ENCODE measurements around the gene TNFRSF17. TPM values are rescaled to one million over a fixed set of nuclear protein-coding genes. Genes with fewer than 3 reads are reported as not detected.
"Not testable (repeated sequence)": the region's sequence is repeated elsewhere in the genome, so short reads cannot be mapped to it uniquely, and the experiment has no call there.

TNFRSF17 gene
- polyA plus RNA-seq, 1 donor: not detected

DNA sequence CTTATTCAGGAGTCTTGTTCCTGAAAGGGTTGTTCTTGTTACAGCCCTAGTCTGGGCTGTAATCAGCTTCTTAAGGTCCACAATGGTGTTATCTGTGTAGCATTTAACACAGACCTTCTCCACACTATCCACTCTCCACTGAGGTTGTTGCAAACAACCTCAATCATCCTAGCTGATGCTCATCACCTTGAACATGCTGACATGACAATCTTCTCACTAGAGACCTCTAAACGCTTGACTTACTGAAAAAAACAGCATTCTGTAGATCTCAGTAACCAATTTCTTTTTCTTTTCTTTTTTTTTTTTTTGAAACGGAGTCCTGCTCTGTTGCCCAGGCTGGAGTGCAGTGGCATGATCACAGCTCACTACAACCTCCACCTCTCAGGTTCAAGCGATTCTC lies 3.6 kb downstream of the TNFRSF17 start:
- Histone ChIP-seq H3K27me3 (ENCODE audit: control insufficient read depth, insufficient read depth, low read length) (no peaks in the 10 kb centered on the region), H3K9me3 (ENCODE audit: control insufficient read depth, low read depth, low read length) (no peaks in the 10 kb centered on the region), H3K27ac (ENCODE audit: low read length) (no peak overlapping the region), H3K4me3 (ENCODE audit: low read length) (no peak overlapping the region), H3K4me1 (ENCODE audit: control insufficient read depth, insufficient read depth, low read length) (no peaks in the 10 kb centered on the region), H3K36me3 (ENCODE audit: control insufficient read depth, insufficient read depth, low read length) (peaks cover 3% of the 10 kb centered on the region)
- no peak for DNase-seq
- 86% methylated on average over 1 of the region's 3 CpGs for WGBS (ENCODE audit: insufficient coverage, low lambda C conversion rate)

DNA sequence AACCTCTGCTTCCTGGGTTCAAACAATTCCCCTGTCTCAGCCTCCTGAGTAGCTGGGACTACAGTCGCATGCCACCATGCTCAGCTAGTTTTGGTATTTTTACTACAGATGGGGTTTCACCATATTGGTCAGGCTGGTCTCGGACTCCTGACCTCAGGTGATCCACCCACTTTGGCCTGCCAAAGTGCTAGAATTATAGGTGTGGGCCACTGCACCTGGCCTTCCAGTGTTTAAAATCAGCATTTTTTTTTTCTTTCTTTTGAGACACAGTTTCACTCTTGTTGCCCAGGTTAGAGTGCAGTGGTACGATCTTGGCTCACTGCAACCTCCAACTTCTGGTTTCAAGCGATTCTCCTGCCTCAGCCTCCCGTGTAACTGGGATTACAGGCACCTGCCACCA lies 5.3 kb downstream of the TNFRSF17 start:
- H3K4me1 ChIP-seq (ENCODE audit: control insufficient read depth, insufficient read depth, low read length); H3K27ac ChIP-seq (ENCODE audit: low read length); H3K27me3 ChIP-seq (ENCODE audit: control insufficient read depth, insufficient read depth, low read length); H3K4me3 ChIP-seq (ENCODE audit: low read length); H3K36me3 ChIP-seq (ENCODE audit: control insufficient read depth, insufficient read depth, low read length); DNase-seq; H3K9me3 ChIP-seq (ENCODE audit: control insufficient read depth, low read depth, low read length): not testable (repeated sequence)
- no CpG with 5 or more reads among the region's 5 CpGs for WGBS (ENCODE audit: insufficient coverage, low lambda C conversion rate)

DNA sequence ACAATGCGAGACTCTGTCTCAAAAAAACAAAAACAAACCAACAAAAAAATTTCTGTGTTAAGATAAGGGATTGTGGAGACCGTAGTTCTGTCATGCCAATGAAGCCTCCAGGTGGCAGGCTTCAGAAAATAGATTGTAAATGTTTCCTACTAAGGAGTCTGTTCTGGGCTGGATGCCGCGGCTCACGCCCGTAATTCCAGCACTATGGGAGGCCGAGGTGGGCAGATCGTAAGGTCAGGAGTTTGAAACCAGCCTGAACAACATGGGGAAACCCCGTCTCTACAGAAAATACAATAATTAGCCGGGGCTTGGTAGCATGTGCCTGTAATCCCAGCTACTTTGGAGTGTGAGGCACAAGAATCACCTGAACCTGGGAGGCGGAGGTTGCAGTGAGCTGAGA lies 7.1 kb downstream of the TNFRSF17 start:
- no CpG with 5 or more reads among the region's 11 CpGs for WGBS (ENCODE audit: insufficient coverage, low lambda C conversion rate)
- H3K9me3 ChIP-seq (ENCODE audit: control insufficient read depth, low read depth, low read length): no peaks in the 10 kb centered on the region
- DNase-seq: peak in 1 of 2 donors; percentile 7

DNA sequence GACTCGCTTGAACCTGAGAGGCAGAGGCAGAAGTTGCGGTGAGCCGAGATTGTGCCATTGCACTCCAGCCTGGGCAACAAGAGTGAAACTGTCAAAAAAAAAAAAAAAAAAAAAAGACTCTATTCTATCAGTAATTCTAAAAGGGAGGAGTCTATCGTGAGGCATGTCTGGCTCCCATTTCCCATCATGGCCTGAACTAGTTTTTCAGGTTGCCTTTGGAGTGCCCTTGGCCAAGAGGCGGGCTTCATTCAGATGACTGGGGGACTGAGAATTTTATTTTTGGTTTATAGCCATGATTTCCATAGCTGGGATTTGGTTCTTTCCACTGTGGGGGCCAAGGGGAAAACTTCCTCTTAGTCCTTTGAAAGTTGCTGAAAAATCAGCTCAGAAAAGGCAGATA lies 8.1 kb downstream of the TNFRSF17 start:
- Histone ChIP-seq H3K27ac (ENCODE audit: low read length) (no peak overlapping the region), H3K36me3 (ENCODE audit: control insufficient read depth, insufficient read depth, low read length) (peaks cover 7% of the 10 kb centered on the region), H3K4me1 (ENCODE audit: control insufficient read depth, insufficient read depth, low read length) (peaks cover 3% of the 10 kb centered on the region), H3K9me3 (ENCODE audit: control insufficient read depth, low read depth, low read length) (no peaks in the 10 kb centered on the region), H3K4me3 (ENCODE audit: low read length) (no peak overlapping the region), H3K27me3 (ENCODE audit: control insufficient read depth, insufficient read depth, low read length) (no peaks in the 10 kb centered on the region)
- no CpG with 5 or more reads among the region's 5 CpGs for WGBS (ENCODE audit: insufficient coverage, low lambda C conversion rate)
- DNase-seq: no peak

More for the DNA sequence above, 7.1 kb downstream of the TNFRSF17 start:
- H3K4me3 ChIP-seq (ENCODE audit: low read length): no peak overlapping the region
- no peaks in the 10 kb centered on the region for H3K4me1 ChIP-seq (ENCODE audit: control insufficient read depth, insufficient read depth, low read length)
- H3K27ac ChIP-seq (ENCODE audit: low read length): no peak overlapping the region
- peaks cover 7% of the 10 kb centered on the region for H3K36me3 ChIP-seq (ENCODE audit: control insufficient read depth, insufficient read depth, low read length)
- H3K27me3 ChIP-seq (ENCODE audit: control insufficient read depth, insufficient read depth, low read length): no peaks in the 10 kb centered on the region

DNA sequence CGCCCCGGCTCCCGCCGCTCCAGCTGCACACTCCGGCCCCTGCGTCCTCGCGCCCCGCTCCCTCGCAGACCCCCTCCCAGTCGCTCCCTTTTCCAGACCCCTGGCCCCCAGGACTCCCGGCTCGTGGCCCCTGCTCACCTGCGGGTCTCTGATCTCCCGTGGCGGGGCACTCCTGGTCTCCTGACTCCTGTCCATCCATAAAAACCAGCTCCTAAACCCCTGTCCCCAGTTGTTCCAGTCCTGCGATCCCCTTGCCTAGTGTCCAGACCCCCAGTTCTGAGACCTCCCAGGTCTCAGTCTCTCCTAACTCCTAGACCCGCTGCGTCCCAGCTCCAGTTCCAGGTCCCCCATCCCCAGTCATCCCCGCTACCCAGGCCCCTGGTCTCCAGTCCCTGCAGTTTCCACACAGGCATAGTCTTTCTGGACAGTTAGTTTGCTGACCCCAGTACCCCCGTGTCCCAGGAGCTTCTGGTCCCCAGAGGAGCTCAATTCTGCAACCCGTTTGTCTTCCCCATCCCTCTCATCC lies 11.9 kb downstream of the TNFRSF17 start:
- Histone ChIP-seq H3K36me3 (ENCODE audit: control insufficient read depth, insufficient read depth, low read length) (peaks cover 7% of the 10 kb centered on the region), H3K4me3 (ENCODE audit: low read length) (peak overlapping the region; percentile 77), H3K9me3 (ENCODE audit: control insufficient read depth, low read depth, low read length) (no peaks in the 10 kb centered on the region), H3K4me1 (ENCODE audit: control insufficient read depth, insufficient read depth, low read length) (peaks cover 3% of the 10 kb centered on the region), H3K27me3 (ENCODE audit: control insufficient read depth, insufficient read depth, low read length) (no peaks in the 10 kb centered on the region), H3K27ac (ENCODE audit: low read length) (no peak overlapping the region)
- peak in 1 of 2 donors; percentile 4 for DNase-seq
- no CpG with 5 or more reads among the region's 22 CpGs for WGBS (ENCODE audit: insufficient coverage, low lambda C conversion rate)

DNA sequence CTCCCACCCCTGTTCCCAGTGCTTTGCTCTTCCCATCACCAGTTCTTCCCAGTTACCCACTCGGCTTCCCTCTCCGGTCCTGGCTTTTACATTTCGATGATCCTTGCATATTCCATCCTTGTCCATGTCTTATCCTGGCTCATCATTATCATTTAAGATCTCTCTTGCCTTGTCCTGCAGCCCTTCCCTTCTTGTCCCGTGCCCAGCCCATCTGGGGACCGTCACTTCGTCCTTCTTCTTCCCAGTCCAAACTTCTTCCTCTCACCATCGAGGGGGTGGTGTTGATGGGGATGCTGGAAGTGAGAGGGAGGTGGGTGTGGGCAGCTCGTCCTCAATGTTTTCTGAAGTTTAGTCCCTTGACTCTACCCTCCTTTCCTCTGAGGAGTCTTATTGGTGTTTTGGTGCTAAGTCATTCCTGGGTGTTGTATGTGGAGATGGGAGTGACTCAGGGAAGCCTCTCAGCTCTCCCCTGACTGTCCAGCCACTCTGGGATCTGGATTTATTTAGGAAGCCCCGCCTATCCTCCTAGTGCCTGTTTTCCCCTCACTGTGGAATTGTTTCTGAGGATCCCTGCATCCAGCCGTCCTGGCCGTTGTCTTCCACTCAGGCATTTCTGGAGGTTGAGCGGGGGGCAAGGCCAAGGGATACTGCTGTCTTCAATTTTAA lies 12.5 kb downstream of the TNFRSF17 start:
- Histone ChIP-seq H3K27me3 (ENCODE audit: control insufficient read depth, insufficient read depth, low read length) (no peaks in the 10 kb centered on the region), H3K4me1 (ENCODE audit: control insufficient read depth, insufficient read depth, low read length) (peaks cover 3% of the 10 kb centered on the region), H3K9me3 (ENCODE audit: control insufficient read depth, low read depth, low read length) (no peaks in the 10 kb centered on the region), H3K36me3 (ENCODE audit: control insufficient read depth, insufficient read depth, low read length) (peaks cover 4% of the 10 kb centered on the region), H3K27ac (ENCODE audit: low read length) (no peak overlapping the region), H3K4me3 (ENCODE audit: low read length) (peak overlapping the region; percentile 77)
- WGBS (ENCODE audit: insufficient coverage, low lambda C conversion rate): 30% methylated on average over 2 of the region's 12 CpGs
- DNase-seq: peak in 1 of 2 donors; percentile 4

DNA sequence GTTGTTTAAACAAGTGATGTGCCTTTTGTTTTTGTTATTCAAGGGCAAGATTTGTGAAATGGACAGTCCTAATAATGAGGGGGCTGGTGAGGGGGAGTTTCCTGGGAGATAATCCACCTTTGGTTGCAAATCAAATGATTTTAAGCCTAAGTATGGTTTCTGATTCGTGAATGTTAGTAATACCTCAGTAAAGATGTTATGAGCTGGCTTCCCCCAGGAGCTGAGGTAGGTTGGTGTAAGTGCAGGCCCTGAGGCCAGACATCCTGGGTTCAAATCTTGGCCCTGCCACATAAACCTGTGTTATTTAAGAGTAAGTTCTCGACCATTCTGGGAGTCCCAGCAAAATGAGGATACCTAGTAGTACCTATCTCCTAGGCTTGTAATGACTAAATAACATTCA lies 13.1 kb downstream of the TNFRSF17 start:
- Histone ChIP-seq H3K36me3 (ENCODE audit: control insufficient read depth, insufficient read depth, low read length) (peaks cover 4% of the 10 kb centered on the region), H3K4me1 (ENCODE audit: control insufficient read depth, insufficient read depth, low read length) (peaks cover 3% of the 10 kb centered on the region), H3K4me3 (ENCODE audit: low read length) (no peak overlapping the region), H3K27me3 (ENCODE audit: control insufficient read depth, insufficient read depth, low read length) (no peaks in the 10 kb centered on the region), H3K27ac (ENCODE audit: low read length) (no peak overlapping the region), H3K9me3 (ENCODE audit: control insufficient read depth, low read depth, low read length) (no peaks in the 10 kb centered on the region)
- no peak for DNase-seq
- no CpG with 5 or more reads among the region's 2 CpGs for WGBS (ENCODE audit: insufficient coverage, low lambda C conversion rate)

DNA sequence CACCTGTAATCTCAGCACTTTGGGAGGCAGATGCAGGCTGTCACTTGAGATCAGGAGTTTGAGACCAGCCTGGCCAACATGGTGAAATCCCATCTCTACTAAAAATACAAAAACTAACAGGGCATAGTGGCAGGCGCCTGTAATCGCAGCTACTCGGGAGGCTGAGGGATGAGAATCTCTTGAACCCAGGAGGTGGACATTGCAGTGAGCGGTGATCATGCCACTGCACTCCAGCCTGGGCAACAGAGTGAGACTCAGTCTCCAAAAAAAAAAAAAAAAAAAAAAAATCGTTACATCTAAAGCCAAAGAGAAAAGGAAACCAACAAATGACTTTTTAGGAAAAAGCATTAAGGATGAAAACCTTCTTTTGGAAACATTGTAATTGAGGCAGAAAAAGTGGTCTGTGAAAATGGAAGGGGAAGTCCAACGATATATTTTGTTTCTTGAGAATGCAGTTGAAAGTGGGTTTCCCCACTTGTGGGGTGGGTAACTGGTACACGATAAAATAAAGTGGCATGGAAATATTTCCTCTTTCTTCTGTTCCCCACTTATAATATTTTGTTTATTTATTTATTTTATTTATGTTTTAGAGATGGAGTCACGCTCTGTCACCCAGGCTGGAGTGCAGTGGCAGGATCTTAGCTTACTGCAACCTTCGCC lies 14.1 kb downstream of the TNFRSF17 start:
- WGBS (ENCODE audit: insufficient coverage, low lambda C conversion rate): 71% methylated on average over 1 of the region's 9 CpGs
- H3K27ac ChIP-seq (ENCODE audit: low read length): no peak overlapping the region
- H3K27me3 ChIP-seq (ENCODE audit: control insufficient read depth, insufficient read depth, low read length): no peaks in the 10 kb centered on the region
- peaks cover 3% of the 10 kb centered on the region for H3K4me1 ChIP-seq (ENCODE audit: control insufficient read depth, insufficient read depth, low read length)
- H3K4me3 ChIP-seq (ENCODE audit: low read length): no peak overlapping the region
- H3K9me3 ChIP-seq (ENCODE audit: control insufficient read depth, low read depth, low read length): no peaks in the 10 kb centered on the region
- DNase-seq: no peak
- no peaks in the 10 kb centered on the region for H3K36me3 ChIP-seq (ENCODE audit: control insufficient read depth, insufficient read depth, low read length)

DNA sequence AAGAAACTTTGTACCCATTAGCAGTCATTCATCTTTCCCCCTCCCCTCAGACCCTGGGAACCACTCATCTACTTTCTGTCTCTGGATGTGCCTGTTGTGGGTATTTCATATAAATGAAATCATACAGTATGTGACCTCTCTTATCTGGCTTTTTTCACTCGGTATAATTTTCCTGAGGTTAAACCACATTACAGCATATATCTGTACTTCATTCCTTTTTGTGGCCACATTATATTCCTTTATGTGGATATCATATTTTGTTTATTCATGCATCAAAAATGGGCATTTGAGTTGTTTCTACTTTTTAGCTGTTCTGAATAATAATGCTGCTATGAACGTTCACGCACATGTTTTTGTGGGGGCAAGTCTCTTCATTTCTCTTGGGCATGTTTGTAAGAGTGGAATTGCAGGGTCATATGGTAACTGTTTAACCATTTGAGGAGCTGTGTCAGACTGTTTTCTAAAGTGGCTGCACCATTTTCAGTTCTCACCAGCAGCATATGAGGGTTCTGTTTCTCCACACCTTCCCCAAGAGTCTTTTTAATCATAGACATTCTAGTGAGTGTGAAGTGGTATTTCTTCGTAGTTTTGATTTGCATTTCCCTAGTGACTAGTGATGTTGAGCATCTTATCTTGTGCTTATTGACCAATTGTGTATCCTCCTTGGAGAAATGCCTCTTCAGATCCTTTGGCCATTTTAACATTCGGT lies 15.3 kb downstream of the TNFRSF17 start:
- Histone ChIP-seq H3K9me3 (ENCODE audit: control insufficient read depth, low read depth, low read length) (no peaks in the 10 kb centered on the region), H3K36me3 (ENCODE audit: control insufficient read depth, insufficient read depth, low read length) (no peaks in the 10 kb centered on the region), H3K27ac (ENCODE audit: low read length) (no peak overlapping the region), H3K4me1 (ENCODE audit: control insufficient read depth, insufficient read depth, low read length) (peaks cover 3% of the 10 kb centered on the region), H3K27me3 (ENCODE audit: control insufficient read depth, insufficient read depth, low read length) (no peaks in the 10 kb centered on the region), H3K4me3 (ENCODE audit: low read length) (no peak overlapping the region)
- DNase-seq: no peak
- 93% methylated on average over 2 of the region's 5 CpGs for WGBS (ENCODE audit: insufficient coverage, low lambda C conversion rate)

DNA sequence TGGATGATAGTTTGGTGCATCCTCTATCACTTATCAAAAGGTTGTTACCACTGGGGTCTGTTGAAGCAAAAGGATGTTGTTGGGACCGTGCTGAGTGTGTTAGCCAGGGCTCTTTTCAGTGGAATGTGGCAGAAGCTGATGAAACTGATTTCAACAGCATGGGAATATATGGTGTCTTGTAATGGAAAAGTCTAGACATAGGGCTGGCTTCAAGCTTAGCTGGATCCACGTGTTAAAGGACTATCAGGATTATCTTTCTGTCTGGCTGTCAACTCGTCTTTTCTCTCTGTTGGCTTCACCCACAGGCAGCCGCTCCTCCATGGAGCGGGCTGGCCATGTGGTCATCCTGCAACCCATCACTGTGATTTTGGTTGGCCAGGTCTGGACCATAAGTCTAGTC lies 20.2 kb downstream of the TNFRSF17 start:
- WGBS (ENCODE audit: insufficient coverage, low lambda C conversion rate): no CpG with 5 or more reads among the region's 5 CpGs
- no peak for DNase-seq
- H3K36me3 ChIP-seq (ENCODE audit: control insufficient read depth, insufficient read depth, low read length): no peaks in the 10 kb centered on the region
- no peak overlapping the region for H3K27ac ChIP-seq (ENCODE audit: low read length)
- no peak overlapping the region for H3K4me3 ChIP-seq (ENCODE audit: low read length)
- H3K27me3 ChIP-seq (ENCODE audit: control insufficient read depth, insufficient read depth, low read length): no peaks in the 10 kb centered on the region
- no peaks in the 10 kb centered on the region for H3K4me1 ChIP-seq (ENCODE audit: control insufficient read depth, insufficient read depth, low read length)
- no peaks in the 10 kb centered on the region for H3K9me3 ChIP-seq (ENCODE audit: control insufficient read depth, low read depth, low read length)

Measured in large intestine (tissue), 3 donors.